GM12891 (cell line): ENCODE results near the gene MAGI1.

Experiments used
- DNase-seq: peaks from one replicate; pipeline ENCODE4 v3.0.0; 2011; ENCODE audit warnings: low spot score; ENCODE audit not compliant: insufficient read length
- FAIRE-seq: peaks from 2 replicates; lab custom pipeline; 2011; peaks lifted over from hg19 to GRCh38; lab: Jason Lieb, UNC
- PAX5 ChIP-seq: IDR thresholded peaks from 2 replicates; pipeline ENCODE4 v1.6.1; 2011; ENCODE audit warnings: low read length, moderate library complexity, mild to moderate bottlenecking; ENCODE audit not compliant: insufficient read depth, severe bottlenecking
- POLR2A ChIP-seq: IDR thresholded peaks from 2 replicates; pipeline ENCODE4 v1.6.1; 2011; ENCODE audit warnings: low read depth, low read length, control low read depth
- POLR2AphosphoS5 ChIP-seq: IDR thresholded peaks from 2 replicates; pipeline ENCODE4 v1.6.1; 2011; ENCODE audit warnings: low read depth, low read length, control low read depth
- POU2F2 ChIP-seq: IDR thresholded peaks from 2 replicates; pipeline ENCODE4 v1.6.1; 2011; ENCODE audit warnings: low read depth, mild to moderate bottlenecking, control low read depth, low read length, moderate library complexity
- SPI1 ChIP-seq: IDR thresholded peaks from 2 replicates; pipeline ENCODE4 v1.6.1; 2011; ENCODE audit warnings: low read depth, low read length, control low read depth
- TAF1 ChIP-seq: IDR thresholded peaks from 2 replicates; pipeline ENCODE4 v1.6.1; 2011; ENCODE audit warnings: low read depth, low read length, control low read depth

The MAGI1 gene

GRCh38 chr3:65672061-65672460, 366.7 kb downstream of the MAGI1 start:
- FAIRE-seq (no peak), DNase-seq (no peak)
- no peak for TF ChIP-seq TAF1
- no peak for TF ChIP-seq POLR2A
- no peak for TF ChIP-seq POU2F2
- TF ChIP-seq PAX5: no peak

DNA sequence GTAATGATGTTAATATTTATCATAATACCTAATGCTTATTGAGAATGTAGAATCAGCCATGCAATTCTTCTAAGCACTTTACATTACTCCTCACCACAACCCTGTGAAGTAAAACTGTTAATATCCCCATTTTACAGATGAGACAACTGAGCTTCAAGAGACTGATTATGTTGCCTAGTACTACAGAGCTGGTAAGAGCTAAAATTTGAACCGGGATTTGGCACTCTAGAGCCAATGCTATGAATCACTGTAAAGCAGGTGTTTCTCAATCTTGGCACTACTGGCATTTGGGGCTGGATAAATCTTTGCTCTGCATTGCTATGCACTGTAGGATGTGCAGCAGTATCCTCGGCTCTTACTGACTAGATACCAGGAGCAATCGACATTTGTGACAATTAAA, 367.7 kb downstream of the MAGI1 start:
- TF ChIP-seq PAX5 (no peak), SPI1 (no peak), POLR2AphosphoS5 (no peak), POLR2A (no peak), POU2F2 (no peak)
- no peak for DNase-seq
- no peak for FAIRE-seq

GRCh38 chr3:65669163-65669875, 369.4 kb downstream of the MAGI1 start:
- TF ChIP-seq POLR2AphosphoS5 (no peak), POLR2A (no peak), PAX5 (no peak), POU2F2 (no peak), SPI1 (no peak), TAF1 (no peak)
- DNase-seq (no peak), FAIRE-seq (no peak)

DNA sequence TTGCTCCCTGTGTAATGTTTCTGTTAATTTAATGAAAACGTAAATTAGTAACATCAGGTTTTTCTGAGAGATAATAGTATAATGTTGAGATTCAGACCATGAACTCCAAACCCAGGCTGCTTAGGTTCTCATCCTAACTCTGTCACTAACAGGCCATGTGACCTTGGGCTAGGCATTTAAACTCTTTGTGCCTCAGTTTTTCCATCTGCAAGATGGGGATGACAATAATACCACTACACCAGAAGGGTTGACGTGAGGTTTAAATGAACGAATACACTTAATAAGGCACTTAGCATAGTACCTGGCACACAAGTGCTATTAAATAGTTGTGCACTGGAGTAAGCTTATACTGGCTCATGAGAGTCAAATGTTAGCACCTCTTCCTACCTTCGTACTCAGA, 370.8 kb downstream of the MAGI1 start:
- no peak for TF ChIP-seq PAX5
- TF ChIP-seq SPI1: no peak
- no peak for TF ChIP-seq TAF1
- no peak for TF ChIP-seq POLR2AphosphoS5
- no peak for TF ChIP-seq POLR2A
- TF ChIP-seq POU2F2: no peak
- FAIRE-seq (no peak), DNase-seq (no peak)

- DNase-seq (no peak), FAIRE-seq (no peak)
- TF ChIP-seq SPI1 (no peak), POLR2AphosphoS5 (no peak), TAF1 (no peak), PAX5 (no peak), POU2F2 (no peak), POLR2A (no peak)
Measured at GRCh38 chr3:65666448-65667091, 372.1 kb downstream of the MAGI1 start.

GRCh38 chr3:65665915-65666314, 372.8 kb downstream of the MAGI1 start:
- TF ChIP-seq POLR2A (no peak), TAF1 (no peak), SPI1 (no peak), PAX5 (no peak), POU2F2 (no peak), POLR2AphosphoS5 (no peak)
- no peak for FAIRE-seq
- no peak for DNase-seq

DNA sequence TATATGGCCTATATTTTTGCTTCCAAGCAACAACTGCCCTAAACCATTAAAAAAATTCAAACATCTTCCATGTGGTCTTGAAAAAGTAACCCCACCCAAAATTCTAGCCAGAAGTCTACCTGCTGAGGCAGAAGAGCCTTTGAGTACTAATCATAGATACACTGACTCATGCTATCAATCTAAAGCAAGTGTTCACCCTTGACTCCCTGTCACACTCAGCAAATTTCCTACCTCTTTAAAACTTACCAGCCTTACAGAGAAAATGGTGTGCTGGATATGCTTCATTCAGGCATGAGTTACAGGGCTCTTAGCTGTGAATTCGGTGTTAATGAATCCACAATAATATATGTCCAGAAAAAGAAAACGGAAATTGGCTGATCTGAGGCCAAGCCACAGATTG, 373.8 kb downstream of the MAGI1 start:
- TF ChIP-seq POU2F2 (no peak), PAX5 (no peak), POLR2AphosphoS5 (no peak), POLR2A (no peak), TAF1 (no peak), SPI1 (no peak)
- DNase-seq (no peak), FAIRE-seq (no peak)

GRCh38 chr3:65664446-65664845, 374.3 kb downstream of the MAGI1 start:
- no peak for DNase-seq
- TF ChIP-seq POLR2A: no peak
- no peak for TF ChIP-seq POLR2AphosphoS5
- TF ChIP-seq TAF1: no peak
- no peak for FAIRE-seq

DNA sequence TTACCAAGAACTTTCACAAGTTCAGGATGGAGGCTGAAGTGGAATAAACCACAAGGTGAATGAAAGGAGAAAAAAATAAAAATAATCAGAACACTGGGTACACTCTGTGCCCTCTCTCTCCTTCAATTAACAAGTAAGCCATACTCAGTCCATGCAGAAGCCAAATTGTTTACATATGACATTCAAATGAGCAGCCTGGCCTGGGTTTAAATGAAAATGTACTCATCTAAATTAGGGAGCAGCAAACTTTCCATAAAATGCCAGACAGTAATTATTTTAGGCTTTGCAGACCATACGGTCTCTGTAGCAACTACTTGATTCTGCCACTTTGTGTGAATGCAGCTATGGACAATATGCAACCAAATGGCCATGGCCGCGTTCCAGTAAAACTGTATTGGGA, 376.6 kb downstream of the MAGI1 start:
- FAIRE-seq (no peak), DNase-seq (no peak)
- no peak for TF ChIP-seq SPI1
- TF ChIP-seq POU2F2: no peak
- TF ChIP-seq POLR2A: no peak
- TF ChIP-seq TAF1: no peak
- TF ChIP-seq POLR2AphosphoS5: no peak
